ENCODE results near the gene SLC34A1.

Gene SLC34A1

DNA sequence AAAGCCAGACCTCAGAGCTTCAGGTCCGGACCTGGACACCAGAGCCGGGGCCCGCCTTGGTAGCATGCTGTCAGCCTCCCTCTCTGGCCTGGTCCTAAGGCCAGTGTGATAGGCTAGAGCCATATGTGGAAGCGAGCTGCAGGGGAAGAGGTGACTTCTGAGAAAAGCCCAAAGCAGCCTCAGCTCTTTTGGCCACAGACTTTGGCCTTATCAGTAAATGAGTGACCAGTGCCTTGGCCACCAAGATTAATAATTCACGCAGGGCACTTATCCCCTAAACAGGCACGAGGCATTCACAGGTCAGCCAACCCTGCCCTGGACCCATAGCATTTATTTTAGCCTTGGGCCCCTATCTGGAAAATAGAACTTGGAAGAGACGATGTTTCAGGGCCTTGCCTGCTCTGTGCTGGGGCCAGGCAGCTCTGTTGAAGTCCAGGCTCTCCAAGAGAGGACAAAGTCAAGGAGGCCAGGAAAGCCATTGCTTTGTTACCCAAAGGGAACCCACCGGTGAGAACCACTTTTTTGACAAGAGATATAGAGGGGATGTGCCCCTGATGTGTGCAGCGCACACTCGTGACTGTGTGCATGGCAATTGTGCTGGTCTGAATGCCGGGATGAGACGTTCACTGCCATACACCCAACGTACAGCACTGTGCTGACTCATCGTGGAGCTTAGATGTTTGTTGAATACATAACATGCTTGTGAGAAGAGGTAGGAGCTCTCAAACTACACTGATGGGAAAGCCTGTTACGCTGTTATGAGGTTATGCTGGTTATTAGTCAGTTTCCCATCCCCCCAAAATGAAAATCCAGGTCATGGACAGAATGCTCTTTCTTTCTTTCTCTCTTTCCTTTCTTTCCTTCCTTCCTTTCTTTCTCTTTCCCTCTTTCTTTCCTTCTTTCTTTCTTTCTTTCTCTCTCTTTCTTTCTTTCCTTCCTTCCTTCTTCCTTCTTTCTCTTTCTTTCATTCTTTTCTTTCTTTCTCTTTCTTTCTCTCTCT is 5.0 kb upstream of the SLC34A1 start (continued):
- TF ChIP-seq PRDM10 (tag by site-specific recombination; IDR thresholded peaks at IDR 0.05) (0 out of 2 replicates have a peak, but pooled peaks have one; percentile 20), ZNF248 (tag by site-specific recombination; IDR thresholded peaks at IDR 0.05) (no peak)

GRCh38 chr5:177380805-177381126 is 3.5 kb upstream of the SLC34A1 start:
- peaks cover 6% of the 10 kb centered on the region; the same call in 1 of the 2 replicates for H3K4me1 ChIP-seq (ENCODE audit: control insufficient read depth, insufficient read depth, low read length)
- CTCF ChIA-PET, result interaction anchor here (0.7 to 4.2 kb wide), 3 partner anchors 9 to 1204 kb away, joined by 4 to 39 read pairs (median 6); no protein-coding TSS in a partner anchor
- no peak overlapping the region for H3K4me3 ChIP-seq (ENCODE audit: low read depth, low read length)
- POLR2A ChIA-PET, result no interaction called here
- H3K27ac ChIP-seq (ENCODE audit: extremely low read depth, low read depth, low read length), result 0 out of 2 replicates have a peak overlapping the region, but pooled peaks have one; percentile 11
- H3K9me3 ChIP-seq (ENCODE audit: control insufficient read depth, insufficient read depth, low read depth, low read length), result no peaks in the 10 kb centered on the region
- TF ChIP-seq, protein P1, sequence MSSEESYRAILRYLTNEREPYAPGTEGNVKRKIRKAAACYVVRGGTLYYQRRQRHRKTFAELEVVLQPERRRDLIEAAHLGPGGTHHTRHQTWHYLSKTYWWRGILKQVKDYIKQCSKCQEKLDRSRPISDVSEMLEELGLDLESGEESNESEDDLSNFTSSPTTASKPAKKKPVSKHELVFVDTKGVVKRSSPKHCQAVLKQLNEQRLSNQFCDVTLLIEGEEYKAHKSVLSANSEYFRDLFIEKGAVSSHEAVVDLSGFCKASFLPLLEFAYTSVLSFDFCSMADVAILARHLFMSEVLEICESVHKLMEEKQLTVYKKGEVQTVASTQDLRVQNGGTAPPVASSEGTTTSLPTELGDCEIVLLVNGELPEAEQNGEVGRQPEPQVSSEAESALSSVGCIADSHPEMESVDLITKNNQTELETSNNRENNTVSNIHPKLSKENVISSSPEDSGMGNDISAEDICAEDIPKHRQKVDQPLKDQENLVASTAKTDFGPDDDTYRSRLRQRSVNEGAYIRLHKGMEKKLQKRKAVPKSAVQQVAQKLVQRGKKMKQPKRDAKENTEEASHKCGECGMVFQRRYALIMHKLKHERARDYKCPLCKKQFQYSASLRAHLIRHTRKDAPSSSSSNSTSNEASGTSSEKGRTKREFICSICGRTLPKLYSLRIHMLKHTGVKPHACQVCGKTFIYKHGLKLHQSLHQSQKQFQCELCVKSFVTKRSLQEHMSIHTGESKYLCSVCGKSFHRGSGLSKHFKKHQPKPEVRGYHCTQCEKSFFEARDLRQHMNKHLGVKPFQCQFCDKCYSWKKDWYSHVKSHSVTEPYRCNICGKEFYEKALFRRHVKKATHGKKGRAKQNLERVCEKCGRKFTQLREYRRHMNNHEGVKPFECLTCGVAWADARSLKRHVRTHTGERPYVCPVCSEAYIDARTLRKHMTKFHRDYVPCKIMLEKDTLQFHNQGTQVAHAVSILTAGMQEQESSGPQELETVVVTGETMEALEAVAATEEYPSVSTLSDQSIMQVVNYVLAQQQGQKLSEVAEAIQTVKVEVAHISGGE (tag by site-specific recombination; conservative IDR thresholded peaks at IDR 0.05; ENCODE audit: low read depth), result 0 out of 2 replicates have a peak, but pooled peaks have one; percentile 2
- TF ChIP-seq ZNF350 (tag by site-specific recombination; IDR thresholded peaks at IDR 0.05), result no peak
- H3K36me3 ChIP-seq (ENCODE audit: control insufficient read depth in 2 of 2, insufficient read depth in 1 of 2, low read length in 2 of 2), result no peaks in the 10 kb centered on the region

GRCh38 chr5:177382423-177383029 is 1.7 kb upstream of the SLC34A1 start:
- ChIA-PET POLR2A (no interaction called here), CTCF (interaction anchor here (0.6 to 1.3 kb wide), 7 partner anchors 12 to 275 kb away, joined by 3 to 6 read pairs (median 4); no protein-coding TSS in a partner anchor)
- Histone ChIP-seq H3K4me1 (ENCODE audit: control insufficient read depth, insufficient read depth, low read length) (peaks cover 6% of the 10 kb centered on the region; the same call in 1 of the 2 replicates), H3K4me3 (ENCODE audit: low read depth, low read length) (no peak overlapping the region), H3K27ac (ENCODE audit: extremely low read depth, low read depth, low read length) (no peak overlapping the region), H3K36me3 (ENCODE audit: control insufficient read depth in 2 of 2, insufficient read depth in 1 of 2, low read length in 2 of 2) (no peaks in the 10 kb centered on the region), H3K9me3 (ENCODE audit: control insufficient read depth, insufficient read depth, low read depth, low read length) (no peaks in the 10 kb centered on the region)
- TF ChIP-seq CTCF (tag by site-specific recombination; IDR thresholded peaks at IDR 0.05), result peak; percentile 35
- TF ChIP-seq ZBTB8A (tag by site-specific recombination; IDR thresholded peaks at IDR 0.05), result peak; percentile 66; the same call in 1 of the 2 replicates
- no peak for TF ChIP-seq SALL2 (tag by site-specific recombination; IDR thresholded peaks at IDR 0.05; ENCODE audit: borderline replicate concordance)
- 0 out of 2 replicates have a peak, but pooled peaks have one; percentile 10 for TF ChIP-seq ZNF600 (tag by site-specific recombination; IDR thresholded peaks at IDR 0.05)
- peak; percentile 25; the same call in 1 of the 2 replicates for TF ChIP-seq GLIS1 (tag by site-specific recombination; IDR thresholded peaks at IDR 0.05)

Measured in HEK293 (cell line).